ENCODE measurements around the gene ACAA1. TPM values are rescaled to one million over a fixed set of nuclear protein-coding genes. Genes with fewer than 3 reads are reported as not detected.

Gene ACAA1
- total RNA-seq (2014; rRNA removed; shearing (Covaris generic)): 12.8 and 15.7 TPM in 2 replicates

- peak within 1 kb of the TSS; percentile 85 for H3K4me3 ChIP-seq (ENCODE audit: insufficient read depth, low read depth, low read length)
- H3K27me3 ChIP-seq (ENCODE audit: control insufficient read depth, insufficient read depth, low read length): peaks cover 5% of the 10 kb centered on the region; the same call in 1 of the 2 replicates
- H3K36me3 ChIP-seq (replicated peaks; ENCODE audit: control insufficient read depth, insufficient read depth, low read length): peaks cover 20% of the 10 kb centered on the region
- DNase-seq: peak; percentile 95
Observed at GRCh38 chr3:38136777-38137614, at the start of gene ACAA1. Gene ACAA1 (minus strand): TSS chr3:38137127. CDS start chr3:38137035, 92 bp downstream.

- H3K36me3 ChIP-seq (replicated peaks; ENCODE audit: control insufficient read depth, insufficient read depth, low read length): no peaks in the 10 kb centered on the region
- DNase-seq: no peak
- no peaks in the 10 kb centered on the region for H3K27me3 ChIP-seq (ENCODE audit: control insufficient read depth, insufficient read depth, low read length)
- no peak overlapping the region for H3K4me3 ChIP-seq (ENCODE audit: insufficient read depth, low read depth, low read length)
Observed at GRCh38 chr3:38177181-38177580, 40.3 kb upstream of the ACAA1 start.

GRCh38 chr3:38173834-38174418 lies 37.0 kb upstream of the ACAA1 start:
- peak; percentile 6 for DNase-seq
- no peaks in the 10 kb centered on the region for H3K36me3 ChIP-seq (replicated peaks; ENCODE audit: control insufficient read depth, insufficient read depth, low read length)
- H3K27me3 ChIP-seq (ENCODE audit: control insufficient read depth, insufficient read depth, low read length): no peaks in the 10 kb centered on the region
- H3K4me3 ChIP-seq (ENCODE audit: insufficient read depth, low read depth, low read length): no peak overlapping the region

GRCh38 chr3:38171622-38172021 lies 34.7 kb upstream of the ACAA1 start:
- Histone ChIP-seq H3K27me3 (ENCODE audit: control insufficient read depth, insufficient read depth, low read length) (no peaks in the 10 kb centered on the region), H3K4me3 (ENCODE audit: insufficient read depth, low read depth, low read length) (no peak overlapping the region), H3K36me3 (replicated peaks; ENCODE audit: control insufficient read depth, insufficient read depth, low read length) (no peaks in the 10 kb centered on the region)
- no peak for DNase-seq

DNA sequence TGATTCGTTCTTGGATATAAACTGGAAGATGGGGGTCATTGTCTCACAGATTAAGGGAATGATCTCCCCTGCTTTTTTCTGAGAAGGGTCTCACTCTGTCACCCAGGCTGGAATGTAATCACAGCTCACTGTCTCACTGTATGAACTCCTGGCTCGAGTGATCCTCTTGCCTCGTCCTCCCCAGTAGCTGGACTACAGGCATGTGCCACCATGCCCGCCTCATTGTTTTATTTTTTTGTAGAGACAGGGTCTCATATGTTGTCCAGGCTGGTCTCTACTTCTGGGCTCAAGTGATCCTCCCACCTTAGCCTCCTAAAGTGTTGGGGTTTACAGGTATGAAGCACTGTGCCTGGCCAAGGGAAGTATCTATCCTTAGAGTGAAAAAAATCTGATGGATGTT lies 33.8 kb upstream of the ACAA1 start:
- DNase-seq: no peak
- Histone ChIP-seq H3K36me3 (replicated peaks; ENCODE audit: control insufficient read depth, insufficient read depth, low read length) (no peaks in the 10 kb centered on the region), H3K4me3 (ENCODE audit: insufficient read depth, low read depth, low read length) (no peak overlapping the region), H3K27me3 (ENCODE audit: control insufficient read depth, insufficient read depth, low read length) (no peaks in the 10 kb centered on the region)

GRCh38 chr3:38169027-38169317 lies 32.0 kb upstream of the ACAA1 start:
- H3K27me3 ChIP-seq (ENCODE audit: control insufficient read depth, insufficient read depth, low read length): no peaks in the 10 kb centered on the region
- no peak for DNase-seq
- no peaks in the 10 kb centered on the region for H3K36me3 ChIP-seq (replicated peaks; ENCODE audit: control insufficient read depth, insufficient read depth, low read length)
- no peak overlapping the region for H3K4me3 ChIP-seq (ENCODE audit: insufficient read depth, low read depth, low read length)

DNA sequence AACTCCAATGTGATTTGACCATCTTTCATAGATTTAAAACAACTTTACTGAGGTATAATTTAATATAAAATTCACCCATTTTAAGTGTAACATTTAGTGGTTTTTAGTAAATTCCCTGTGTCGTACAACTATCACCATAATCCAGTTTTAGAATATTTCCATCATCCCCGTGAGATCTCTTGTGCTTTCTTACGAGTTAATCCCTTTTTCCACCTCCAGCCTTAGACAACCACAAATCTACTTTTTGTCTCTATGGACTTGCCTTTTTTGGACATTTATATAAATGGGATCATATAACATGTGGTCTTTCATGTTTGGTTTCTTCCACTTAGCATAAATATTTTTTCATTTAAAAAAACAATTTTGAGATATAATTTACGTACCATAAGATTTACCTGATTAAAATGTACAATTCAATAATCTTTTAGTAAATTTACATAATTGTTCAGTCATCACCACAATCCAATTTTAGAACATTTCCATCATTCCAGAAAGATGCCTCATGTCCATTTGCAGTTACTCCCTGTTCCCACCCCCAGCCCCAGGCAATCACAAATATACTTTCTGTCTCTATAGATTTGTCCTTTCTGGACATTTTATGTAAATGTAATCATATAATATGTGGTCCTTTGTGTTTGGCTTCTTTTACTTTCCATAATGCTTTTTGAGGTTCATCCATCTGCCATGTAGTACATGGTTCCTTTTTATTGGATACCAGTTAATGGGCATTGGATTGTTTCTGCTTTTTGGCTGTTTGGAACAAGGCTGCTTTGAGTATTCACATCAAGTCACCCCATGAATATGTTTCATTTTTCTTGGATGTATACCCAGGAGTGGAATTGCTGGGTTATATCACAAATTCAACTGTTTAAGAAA lies 31.5 kb upstream of the ACAA1 start:
- H3K36me3 ChIP-seq (replicated peaks; ENCODE audit: control insufficient read depth, insufficient read depth, low read length): no peaks in the 10 kb centered on the region
- H3K4me3 ChIP-seq (ENCODE audit: insufficient read depth, low read depth, low read length): no peak overlapping the region
- no peaks in the 10 kb centered on the region for H3K27me3 ChIP-seq (ENCODE audit: control insufficient read depth, insufficient read depth, low read length)
- DNase-seq: no peak

DNA sequence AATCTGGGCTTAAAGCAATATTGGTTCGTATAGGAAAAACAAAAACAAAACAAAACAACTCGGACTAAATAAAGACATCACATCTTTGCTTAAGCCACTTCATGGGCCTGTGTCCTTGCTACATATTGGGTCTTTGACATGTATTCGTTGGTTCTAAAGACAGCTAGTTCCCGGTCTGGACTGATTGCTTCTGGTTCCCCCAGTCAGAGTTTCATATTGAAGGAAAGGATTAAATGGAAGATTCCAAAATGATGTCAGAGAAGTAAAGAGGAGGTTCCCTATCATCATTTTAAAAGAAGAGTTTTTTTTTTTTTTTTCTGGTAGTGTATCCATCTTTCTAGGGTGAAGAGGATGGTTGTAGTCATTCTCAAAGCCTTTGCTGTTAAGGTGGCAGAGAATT lies 30.7 kb upstream of the ACAA1 start:
- H3K4me3 ChIP-seq (ENCODE audit: insufficient read depth, low read depth, low read length): no peak overlapping the region
- DNase-seq: no peak

GRCh38 chr3:38165722-38166387 lies 28.9 kb upstream of the ACAA1 start:
- peak overlapping the region; percentile 93 for H3K4me3 ChIP-seq (ENCODE audit: insufficient read depth, low read depth, low read length)
- DNase-seq: peak; percentile 30
- no peaks in the 10 kb centered on the region for H3K36me3 ChIP-seq (replicated peaks; ENCODE audit: control insufficient read depth, insufficient read depth, low read length)
- no peaks in the 10 kb centered on the region for H3K27me3 ChIP-seq (ENCODE audit: control insufficient read depth, insufficient read depth, low read length)

More for the DNA sequence above, 30.7 kb upstream of the ACAA1 start:
- Histone ChIP-seq H3K27me3 (ENCODE audit: control insufficient read depth, insufficient read depth, low read length) (no peaks in the 10 kb centered on the region), H3K36me3 (replicated peaks; ENCODE audit: control insufficient read depth, insufficient read depth, low read length) (no peaks in the 10 kb centered on the region)

DNA sequence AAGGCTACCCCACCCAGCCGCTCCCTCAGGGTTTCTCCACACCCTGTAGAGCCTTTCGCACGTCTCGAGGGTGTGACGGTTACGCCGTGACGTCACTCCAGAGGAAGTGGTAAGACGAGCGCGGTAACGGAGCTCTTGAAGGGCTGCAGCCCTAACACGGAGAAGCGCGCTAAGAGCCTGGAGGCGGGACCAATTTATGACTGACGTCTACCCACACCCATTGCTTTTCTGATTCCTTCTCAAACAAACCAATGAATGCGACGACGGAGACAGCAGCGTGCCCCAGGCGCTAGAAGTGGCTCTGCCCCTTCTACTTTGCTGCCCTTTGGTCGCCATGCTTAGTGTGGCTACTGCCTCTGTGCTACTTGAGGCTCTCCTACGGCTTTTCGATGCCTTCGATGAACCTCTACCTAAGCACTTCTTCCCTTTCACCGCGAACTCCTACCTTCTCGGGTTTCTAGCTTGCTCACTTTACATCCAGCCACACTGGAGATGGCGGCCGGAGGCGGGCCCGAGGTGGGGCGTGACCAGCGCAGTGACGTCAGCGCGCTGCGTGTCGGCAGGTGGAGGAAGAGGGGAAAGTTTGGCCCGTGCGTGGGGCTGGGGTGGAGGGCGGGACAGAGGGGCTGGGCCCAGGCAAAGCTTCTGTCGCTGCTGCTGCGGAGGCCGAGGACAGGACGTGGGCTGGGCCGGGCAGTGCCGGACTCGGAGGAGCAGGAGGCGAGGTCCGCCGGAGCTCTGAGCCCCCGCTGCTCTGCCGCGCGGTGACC lies 28.2 kb upstream of the ACAA1 start, which contains the start of gene OXSR1:
TSS of gene OXSR1 (plus strand) at position 586 of the 770 bp plus-strand sequence. CDS start 340 bp downstream, outside the sequence.
- Histone ChIP-seq H3K27me3 (ENCODE audit: control insufficient read depth, insufficient read depth, low read length) (no peaks in the 10 kb centered on the region), H3K36me3 (replicated peaks; ENCODE audit: control insufficient read depth, insufficient read depth, low read length) (no peaks in the 10 kb centered on the region)
- peak; percentile 89 for DNase-seq

DNA sequence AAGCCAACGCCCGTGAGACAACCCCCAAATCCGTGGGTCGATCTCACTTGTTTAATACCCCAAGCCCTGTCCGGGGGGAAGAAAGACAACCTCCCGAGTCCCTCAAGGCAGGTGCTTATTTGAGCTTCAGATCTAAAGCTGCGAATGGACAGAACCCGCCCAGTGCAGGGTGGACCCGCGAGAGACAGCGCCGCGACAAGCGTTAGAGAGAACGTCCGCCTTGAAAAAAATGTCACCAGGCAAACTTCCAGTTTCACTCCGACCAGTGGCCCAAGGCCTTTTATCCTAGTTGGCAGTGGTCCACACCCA lies 27.7 kb upstream of the ACAA1 start:
- DNase-seq: no peak
- peak overlapping the region; percentile 93 for H3K4me3 ChIP-seq (ENCODE audit: insufficient read depth, low read depth, low read length)
- H3K36me3 ChIP-seq (replicated peaks; ENCODE audit: control insufficient read depth, insufficient read depth, low read length): no peaks in the 10 kb centered on the region
- H3K27me3 ChIP-seq (ENCODE audit: control insufficient read depth, insufficient read depth, low read length): no peaks in the 10 kb centered on the region

More for the DNA sequence above, 28.2 kb upstream of the ACAA1 start, which contains the start of gene OXSR1:
- peak within 1 kb of the TSS; percentile 93 for H3K4me3 ChIP-seq (ENCODE audit: insufficient read depth, low read depth, low read length)

DNA sequence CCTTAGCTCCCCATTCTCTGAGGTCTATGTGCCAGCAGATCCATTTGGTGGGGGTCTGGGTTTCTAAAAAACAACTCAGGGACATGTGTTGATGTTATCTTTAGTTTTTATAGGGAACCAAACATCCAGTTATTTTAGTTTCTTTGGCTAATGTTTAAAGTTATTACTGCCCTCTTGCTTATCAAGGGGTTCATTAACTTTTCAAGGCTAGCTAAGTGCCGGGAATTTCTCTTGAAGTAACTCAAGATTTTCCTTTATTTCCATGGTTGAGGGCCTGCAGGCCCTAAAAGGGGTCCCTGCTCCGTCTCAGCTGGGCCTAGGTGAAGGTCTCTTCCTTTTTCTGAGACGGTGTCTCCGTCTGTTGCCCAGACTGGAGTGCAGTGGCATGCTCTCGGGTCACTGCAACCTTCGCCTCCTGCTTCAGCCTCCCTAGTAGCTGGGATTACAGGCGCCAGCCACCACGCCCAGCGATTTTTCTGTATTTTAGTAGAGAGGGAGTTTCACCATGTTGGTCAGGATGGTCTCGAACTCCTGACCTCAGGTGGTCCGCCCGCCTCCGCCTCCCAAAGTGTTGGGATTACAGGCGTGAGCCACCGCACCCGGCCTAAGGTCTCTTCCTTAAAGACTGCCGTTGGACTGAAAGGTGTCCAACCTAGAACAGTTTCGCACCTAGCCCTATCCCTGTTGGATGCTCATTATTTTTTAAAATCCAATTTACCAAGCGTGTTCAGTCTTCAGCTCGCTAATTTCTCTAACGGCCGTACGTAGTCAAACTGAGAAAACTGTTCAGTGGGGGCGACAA lies 27.1 kb upstream of the ACAA1 start:
- Histone ChIP-seq H3K36me3 (replicated peaks; ENCODE audit: control insufficient read depth, insufficient read depth, low read length) (no peaks in the 10 kb centered on the region), H3K27me3 (ENCODE audit: control insufficient read depth, insufficient read depth, low read length) (no peaks in the 10 kb centered on the region), H3K4me3 (ENCODE audit: insufficient read depth, low read depth, low read length) (peak overlapping the region; percentile 93)
- DNase-seq: no peak
